OCI-LY1 (cell line): ENCODE data around the gene PCDHGA12.
"Not testable (repeated sequence)": the region's sequence is repeated elsewhere in the genome, so short reads cannot be mapped to it uniquely, and the experiment has no call there.

Experiments used
- EZH2 ChIP-seq: fragments of 200-600 bp; sonication (generic), shearing (Covaris generic); IDR thresholded peaks from 2 replicates; pipeline ENCODE4 v1.8.0; 2017; ENCODE audit warnings: borderline replicate concordance, mixed run types, mild to moderate bottlenecking, antibody characterized with exemption, low read length, moderate library complexity, mixed read lengths
- TF ChIP-seq, protein P1 (sequence below): fragments of 200-600 bp; sonication (generic), shearing (Covaris generic); IDR thresholded peaks from 2 replicates; pipeline ENCODE4 v1.5.1; 2017; ENCODE audit warnings: mild to moderate bottlenecking, antibody characterized with exemption, low read length, moderate library complexity, mixed read lengths

GRCh38 chr5:141394401-141395187, 35.7 kb upstream of the PCDHGA12 start:
- TF ChIP-seq, protein P1, sequence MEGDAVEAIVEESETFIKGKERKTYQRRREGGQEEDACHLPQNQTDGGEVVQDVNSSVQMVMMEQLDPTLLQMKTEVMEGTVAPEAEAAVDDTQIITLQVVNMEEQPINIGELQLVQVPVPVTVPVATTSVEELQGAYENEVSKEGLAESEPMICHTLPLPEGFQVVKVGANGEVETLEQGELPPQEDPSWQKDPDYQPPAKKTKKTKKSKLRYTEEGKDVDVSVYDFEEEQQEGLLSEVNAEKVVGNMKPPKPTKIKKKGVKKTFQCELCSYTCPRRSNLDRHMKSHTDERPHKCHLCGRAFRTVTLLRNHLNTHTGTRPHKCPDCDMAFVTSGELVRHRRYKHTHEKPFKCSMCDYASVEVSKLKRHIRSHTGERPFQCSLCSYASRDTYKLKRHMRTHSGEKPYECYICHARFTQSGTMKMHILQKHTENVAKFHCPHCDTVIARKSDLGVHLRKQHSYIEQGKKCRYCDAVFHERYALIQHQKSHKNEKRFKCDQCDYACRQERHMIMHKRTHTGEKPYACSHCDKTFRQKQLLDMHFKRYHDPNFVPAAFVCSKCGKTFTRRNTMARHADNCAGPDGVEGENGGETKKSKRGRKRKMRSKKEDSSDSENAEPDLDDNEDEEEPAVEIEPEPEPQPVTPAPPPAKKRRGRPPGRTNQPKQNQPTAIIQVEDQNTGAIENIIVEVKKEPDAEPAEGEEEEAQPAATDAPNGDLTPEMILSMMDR, result not testable (repeated sequence)
- not testable (repeated sequence) for TF ChIP-seq EZH2
